Measurements from ENCODE around the gene RPS6KA5. TPM values are rescaled to one million over a fixed set of nuclear protein-coding genes. Genes with fewer than 3 reads are reported as not detected.
A peak's percentile ranks its signal among the peaks of the same experiment; 100 is the strongest.

The RPS6KA5 gene
- total RNA-seq, 1 experiment from 2014 or later = 3.8 TPM

- H3K36me3 Mint-ChIP-seq (ENCODE audit: insufficient read depth in 1 of 3, low read depth in 3 of 3) = no peaks in the 10 kb centered on the region
- Histone ChIP-seq H4K8ac (replicated peaks; ENCODE audit: insufficient read length, low read depth, low read length) (no peak overlapping the region), H3K9ac (ENCODE audit: extremely low read depth, insufficient read length, low read length) (no peak overlapping the region), H2BK20ac (ENCODE audit: low read depth, low read length, poor library complexity, severe bottlenecking) (no peak overlapping the region), H4K5ac (ENCODE audit: insufficient read length, low read depth, low read length) (no peak overlapping the region), H2BK120ac (ENCODE audit: low read depth, low read length, poor library complexity, severe bottlenecking) (no peak overlapping the region), H2AFZ (ENCODE audit: low read length) (no peak overlapping the region), H3K14ac (ENCODE audit: insufficient read depth, low read length) (no peak overlapping the region), H2AK5ac (ENCODE audit: insufficient read length, low read length) (no peak overlapping the region), H3K18ac (ENCODE audit: insufficient read length, low read depth, low read length) (no peak overlapping the region), H3K23me2 (ENCODE audit: insufficient read length, low read depth, low read length, poor library complexity, severe bottlenecking) (no peaks in the 10 kb centered on the region), H3K79me2 (ENCODE audit: insufficient read depth, low read length) (no peaks in the 10 kb centered on the region), H2BK12ac (ENCODE audit: insufficient read length, low read depth, low read length) (no peak overlapping the region), H3T11ph (ENCODE audit: low read length) (no peak overlapping the region), H3K27me3 (ENCODE audit: insufficient read depth, low read length) (no peaks in the 10 kb centered on the region), H3K23ac (ENCODE audit: insufficient read length, low read depth, low read length) (no peak overlapping the region), H2BK5ac (ENCODE audit: insufficient read length, low read length) (no peak overlapping the region), H3K4ac (ENCODE audit: low read depth, low read length) (no peak overlapping the region), H3K4me1 (ENCODE audit: insufficient read depth, low read length) (no peaks in the 10 kb centered on the region), H4K20me1 (ENCODE audit: control insufficient read depth, insufficient read depth, insufficient read length) (no peaks in the 10 kb centered on the region), H3K79me1 (ENCODE audit: insufficient read depth, low read depth, low read length, poor library complexity, severe bottlenecking) (no peaks in the 10 kb centered on the region), H3K4me2 (ENCODE audit: insufficient read depth, insufficient read length, low read length) (no peak overlapping the region), H4K91ac (ENCODE audit: insufficient read length, low read depth, low read length) (no peak overlapping the region), H3K9me3 (ENCODE audit: control insufficient read depth, low read depth, low read length) (no peaks in the 10 kb centered on the region), H3K27ac (ENCODE audit: insufficient read length, low read depth, low read length) (no peak overlapping the region), H3K56ac (ENCODE audit: insufficient read length, low read depth, low read length) (no peak overlapping the region), H2BK15ac (ENCODE audit: low read depth, low read length) (no peak overlapping the region)
- no peaks in the 10 kb centered on the region; the same call in 1 of the 2 replicates for H3K27me3 Mint-ChIP-seq (ENCODE audit: low read depth)
- H3K4me3 Mint-ChIP-seq = no peak overlapping the region
- H3K4me1 Mint-ChIP-seq = no peaks in the 10 kb centered on the region
- WGBS (ENCODE audit: extremely low coverage, insufficient read length, low lambda C conversion rate) = no CpG with 5 or more reads among the region's 5 CpGs
- peak overlapping the region in 1 of 3 experiments; percentile 9; a peak in 1 of 7 replicates for H3K27ac Mint-ChIP-seq
- no peaks in the 10 kb centered on the region for H3K9me3 Mint-ChIP-seq
- no peak for DNase-seq
- TF ChIP-seq, protein P1, sequence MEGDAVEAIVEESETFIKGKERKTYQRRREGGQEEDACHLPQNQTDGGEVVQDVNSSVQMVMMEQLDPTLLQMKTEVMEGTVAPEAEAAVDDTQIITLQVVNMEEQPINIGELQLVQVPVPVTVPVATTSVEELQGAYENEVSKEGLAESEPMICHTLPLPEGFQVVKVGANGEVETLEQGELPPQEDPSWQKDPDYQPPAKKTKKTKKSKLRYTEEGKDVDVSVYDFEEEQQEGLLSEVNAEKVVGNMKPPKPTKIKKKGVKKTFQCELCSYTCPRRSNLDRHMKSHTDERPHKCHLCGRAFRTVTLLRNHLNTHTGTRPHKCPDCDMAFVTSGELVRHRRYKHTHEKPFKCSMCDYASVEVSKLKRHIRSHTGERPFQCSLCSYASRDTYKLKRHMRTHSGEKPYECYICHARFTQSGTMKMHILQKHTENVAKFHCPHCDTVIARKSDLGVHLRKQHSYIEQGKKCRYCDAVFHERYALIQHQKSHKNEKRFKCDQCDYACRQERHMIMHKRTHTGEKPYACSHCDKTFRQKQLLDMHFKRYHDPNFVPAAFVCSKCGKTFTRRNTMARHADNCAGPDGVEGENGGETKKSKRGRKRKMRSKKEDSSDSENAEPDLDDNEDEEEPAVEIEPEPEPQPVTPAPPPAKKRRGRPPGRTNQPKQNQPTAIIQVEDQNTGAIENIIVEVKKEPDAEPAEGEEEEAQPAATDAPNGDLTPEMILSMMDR (conservative IDR thresholded peaks at IDR 0.05) = no peak
These were observed 201.9 kb downstream of the RPS6KA5 start for GRCh38 chr14:90858511-90858910.
